Measurements from ENCODE around the gene EEF1AKMT1.

DNA sequence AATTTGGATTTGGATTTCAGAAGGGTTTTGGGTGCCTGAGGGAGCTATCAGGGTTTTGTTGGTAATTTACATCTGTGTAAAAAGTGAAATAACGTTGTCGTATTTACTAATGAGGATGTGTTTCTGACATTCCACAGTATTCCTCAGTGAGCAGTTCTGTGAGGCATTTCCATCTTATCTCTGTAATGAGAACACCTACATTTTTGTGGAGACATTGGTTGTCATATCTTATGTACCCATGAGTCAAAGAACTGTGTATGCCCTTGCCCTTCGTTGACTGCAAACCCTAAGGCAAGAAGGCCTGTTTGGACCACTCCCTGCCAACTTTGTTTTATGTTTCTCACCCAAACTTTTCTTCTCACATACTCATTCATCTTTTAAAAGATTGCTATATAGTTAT lies 84.5 kb downstream of the EEF1AKMT1 start:
- TF ChIP-seq EZH2 (IDR thresholded peaks at IDR 0.05; ENCODE audit: low read length, unreplicated experiment): no peak
- TF ChIP-seq, protein P1, sequence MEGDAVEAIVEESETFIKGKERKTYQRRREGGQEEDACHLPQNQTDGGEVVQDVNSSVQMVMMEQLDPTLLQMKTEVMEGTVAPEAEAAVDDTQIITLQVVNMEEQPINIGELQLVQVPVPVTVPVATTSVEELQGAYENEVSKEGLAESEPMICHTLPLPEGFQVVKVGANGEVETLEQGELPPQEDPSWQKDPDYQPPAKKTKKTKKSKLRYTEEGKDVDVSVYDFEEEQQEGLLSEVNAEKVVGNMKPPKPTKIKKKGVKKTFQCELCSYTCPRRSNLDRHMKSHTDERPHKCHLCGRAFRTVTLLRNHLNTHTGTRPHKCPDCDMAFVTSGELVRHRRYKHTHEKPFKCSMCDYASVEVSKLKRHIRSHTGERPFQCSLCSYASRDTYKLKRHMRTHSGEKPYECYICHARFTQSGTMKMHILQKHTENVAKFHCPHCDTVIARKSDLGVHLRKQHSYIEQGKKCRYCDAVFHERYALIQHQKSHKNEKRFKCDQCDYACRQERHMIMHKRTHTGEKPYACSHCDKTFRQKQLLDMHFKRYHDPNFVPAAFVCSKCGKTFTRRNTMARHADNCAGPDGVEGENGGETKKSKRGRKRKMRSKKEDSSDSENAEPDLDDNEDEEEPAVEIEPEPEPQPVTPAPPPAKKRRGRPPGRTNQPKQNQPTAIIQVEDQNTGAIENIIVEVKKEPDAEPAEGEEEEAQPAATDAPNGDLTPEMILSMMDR (conservative IDR thresholded peaks at IDR 0.05; ENCODE audit: low read depth, low read length): no peak
- TF ChIP-seq EZH2phosphoT487 (IDR thresholded peaks at IDR 0.05; ENCODE audit: borderline replicate concordance, low read length): no peak

All from PC-3 (cell line).